Epithelial cell of esophagus (primary cell): ENCODE results near the gene TFEB.

Experiments used
- DNase-seq: peaks from one replicate; pipeline ENCODE4 v3.0.0; 2010; ENCODE audit warnings: low read depth
- H3K4me3 ChIP-seq: 2 replicates; pipeline ENCODE4 v1.5.1; 2011; ENCODE audit warnings: mild to moderate bottlenecking, low read length, control low read depth
- TF ChIP-seq, protein P1 (sequence below): IDR thresholded peaks from 2 replicates; pipeline ENCODE4 v1.5.1; 2011; ENCODE audit warnings: low read depth, mild to moderate bottlenecking, low read length, control low read depth, inconsistent platforms; ENCODE audit not compliant: insufficient read depth; ENCODE audit errors: missing control alignments

TFEB gene

GRCh38 chr6:41732149-41732548 lies 3.3 kb downstream of the TFEB start:
- no peak overlapping the region for H3K4me3 ChIP-seq
- DNase-seq = no peak
- TF ChIP-seq, protein P1, sequence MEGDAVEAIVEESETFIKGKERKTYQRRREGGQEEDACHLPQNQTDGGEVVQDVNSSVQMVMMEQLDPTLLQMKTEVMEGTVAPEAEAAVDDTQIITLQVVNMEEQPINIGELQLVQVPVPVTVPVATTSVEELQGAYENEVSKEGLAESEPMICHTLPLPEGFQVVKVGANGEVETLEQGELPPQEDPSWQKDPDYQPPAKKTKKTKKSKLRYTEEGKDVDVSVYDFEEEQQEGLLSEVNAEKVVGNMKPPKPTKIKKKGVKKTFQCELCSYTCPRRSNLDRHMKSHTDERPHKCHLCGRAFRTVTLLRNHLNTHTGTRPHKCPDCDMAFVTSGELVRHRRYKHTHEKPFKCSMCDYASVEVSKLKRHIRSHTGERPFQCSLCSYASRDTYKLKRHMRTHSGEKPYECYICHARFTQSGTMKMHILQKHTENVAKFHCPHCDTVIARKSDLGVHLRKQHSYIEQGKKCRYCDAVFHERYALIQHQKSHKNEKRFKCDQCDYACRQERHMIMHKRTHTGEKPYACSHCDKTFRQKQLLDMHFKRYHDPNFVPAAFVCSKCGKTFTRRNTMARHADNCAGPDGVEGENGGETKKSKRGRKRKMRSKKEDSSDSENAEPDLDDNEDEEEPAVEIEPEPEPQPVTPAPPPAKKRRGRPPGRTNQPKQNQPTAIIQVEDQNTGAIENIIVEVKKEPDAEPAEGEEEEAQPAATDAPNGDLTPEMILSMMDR = no peak

- TF ChIP-seq, protein P1 = no peak
- H3K4me3 ChIP-seq = no peak overlapping the region
- DNase-seq = peak; percentile 58
These were observed 3.8 kb downstream of the TFEB start for GRCh38 chr6:41731561-41732086.

- no peak for DNase-seq
- H3K4me3 ChIP-seq = no peak overlapping the region
- TF ChIP-seq, protein P1 = no peak
These were observed 4.6 kb downstream of the TFEB start for GRCh38 chr6:41730531-41731436.

DNA sequence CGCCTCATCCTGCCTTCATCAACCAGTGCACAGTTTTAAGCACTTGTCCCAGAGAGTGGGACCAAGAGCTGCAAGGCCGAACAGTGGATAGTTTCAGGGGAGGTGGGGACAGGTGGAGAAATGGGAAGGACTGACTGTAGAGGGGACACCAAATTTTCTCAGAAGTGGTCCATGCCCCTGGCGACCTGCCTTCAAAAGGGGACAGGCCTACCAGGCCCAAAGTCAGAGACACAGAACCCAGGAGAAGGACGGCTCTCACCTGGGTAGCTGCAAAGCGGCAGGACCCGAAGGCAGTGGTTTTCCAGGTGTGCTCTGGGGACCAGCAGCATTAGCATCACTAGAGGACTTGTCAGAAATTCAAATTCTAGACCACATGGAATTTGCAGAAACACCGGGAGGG lies 5.8 kb downstream of the TFEB start:
- TF ChIP-seq, protein P1 = no peak
- no peak overlapping the region for H3K4me3 ChIP-seq
- no peak for DNase-seq

GRCh38 chr6:41728954-41729353 lies 6.5 kb downstream of the TFEB start:
- no peak for DNase-seq
- TF ChIP-seq, protein P1 = no peak
- H3K4me3 ChIP-seq = no peak overlapping the region

DNA sequence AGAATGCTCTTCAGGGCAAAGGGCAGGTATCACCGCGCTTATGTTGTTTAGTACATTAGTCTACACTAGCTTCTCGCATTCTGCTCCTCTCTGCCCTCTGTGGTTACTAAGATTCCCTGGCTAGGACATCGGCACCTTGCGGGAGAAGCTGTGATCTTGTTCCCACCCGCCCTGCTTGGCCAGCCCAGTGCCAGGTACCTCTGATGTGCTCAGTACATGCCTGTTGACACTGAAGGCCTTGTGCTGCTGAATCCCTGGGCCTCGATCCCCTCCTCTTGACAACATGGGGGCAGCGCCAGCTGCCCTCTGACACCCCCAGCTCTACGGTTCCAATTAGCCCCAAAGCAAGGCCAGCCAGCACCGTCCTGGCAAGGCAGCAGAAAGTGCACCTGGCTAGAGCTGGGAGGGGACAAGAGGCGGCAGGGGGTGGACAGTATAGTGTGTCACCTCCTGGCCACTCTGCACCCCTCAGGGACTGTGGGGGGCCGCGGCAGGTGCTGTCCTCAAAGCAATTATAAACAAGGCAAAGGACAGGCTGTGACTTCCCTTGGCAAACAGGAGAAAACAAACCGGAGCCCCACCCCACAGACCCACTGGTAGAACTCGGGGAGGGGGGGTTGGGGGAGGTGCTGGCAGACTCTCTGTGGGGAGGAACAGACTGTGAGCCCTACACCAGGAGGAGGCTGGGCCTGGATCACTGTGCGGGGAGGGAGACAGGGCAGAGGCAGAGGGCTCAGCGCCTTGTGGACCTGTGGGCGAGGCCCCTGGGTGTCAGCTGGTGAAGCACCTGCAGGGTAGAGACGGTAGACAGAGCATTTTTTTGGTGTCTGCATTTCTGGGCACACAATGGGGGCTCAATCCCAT lies 7.1 kb downstream of the TFEB start:
- no peak for DNase-seq
- TF ChIP-seq, protein P1 = no peak
- H3K4me3 ChIP-seq = no peak overlapping the region
